HepG2 (cell line): Measurements from ENCODE around the gene SERPINA6. TPM values are rescaled to one million over a fixed set of nuclear protein-coding genes. Genes with fewer than 3 reads are reported as not detected.

Experiments used
- ARHGAP35 ChIP-seq: sonication (generic); formaldehyde crosslinking; IDR thresholded peaks from 2 replicates; pipeline ENCODE4 v1.9.0; 2022; ENCODE audit warnings: mild to moderate bottlenecking, inconsistent platforms, moderate library complexity, missing genetic modification reagents, borderline replicate concordance
- CCDC6 ChIP-seq: sonication (generic); formaldehyde crosslinking; IDR thresholded peaks from 2 replicates; pipeline ENCODE4 v1.8.1; 2022; ENCODE audit warnings: mild to moderate bottlenecking, missing genetic modification reagents, moderate library complexity
- DPF2 ChIP-seq: sonication (generic); formaldehyde crosslinking; IDR thresholded peaks from 2 replicates; pipeline ENCODE4 v1.4.0; 2020; ENCODE audit warnings: mild to moderate bottlenecking, low read depth, missing genetic modification reagents, borderline replicate concordance
- HNF4G ChIP-seq, 2 experiments: sonication (generic) in 1 of 2; formaldehyde crosslinking in 1 of 2; IDR thresholded peaks; 2 replicates each; pipeline versions ENCODE4 v1.4.0 to v1.6.1; 2011 to 2020; ENCODE audit warnings: borderline replicate concordance in 2 of 2, low read depth in 2 of 2, mild to moderate bottlenecking in 2 of 2, low read length in 1 of 2, missing genetic modification reagents in 1 of 2, moderate library complexity in 1 of 2
- IKZF1 ChIP-seq: fragments of 450-650 bp; IDR thresholded peaks from 2 replicates; pipeline ENCODE4 v1.7.1; 2016
- KDM4B ChIP-seq: sonication (generic); formaldehyde crosslinking; IDR thresholded peaks from 2 replicates; pipeline ENCODE4 v1.4.0; 2020; ENCODE audit warnings: missing genetic modification reagents
- MATR3 ChIP-seq: sonication (generic); formaldehyde crosslinking; IDR thresholded peaks from 2 replicates; pipeline ENCODE4 v1.4.0; 2020; ENCODE audit warnings: missing genetic modification reagents
- PITX1 ChIP-seq: sonication (generic); formaldehyde crosslinking; IDR thresholded peaks from 2 replicates; pipeline ENCODE4 v1.5.1; 2020; ENCODE audit warnings: mild to moderate bottlenecking, missing genetic modification reagents
- PRPF4 ChIP-seq: fragments of 200-400 bp; formaldehyde crosslinking; IDR thresholded peaks from 2 replicates; pipeline ENCODE4 v1.6.1; 2016; ENCODE audit warnings: low read length, low read depth; ENCODE audit not compliant: poor library complexity, severe bottlenecking
- SIN3A ChIP-seq: IDR thresholded peaks from 2 replicates; pipeline ENCODE4 v1.6.1; 2011; ENCODE audit warnings: low read depth, mild to moderate bottlenecking, control low read depth, low read length, borderline replicate concordance
- ZKSCAN1 ChIP-seq: fragments of 150-350 bp; IDR thresholded peaks from 2 replicates; pipeline ENCODE4 v1.6.1; 2014; ENCODE audit warnings: low read length
- ZNF18 ChIP-seq: sonication (generic); formaldehyde crosslinking; IDR thresholded peaks from 2 replicates; pipeline ENCODE4 v1.8.0; 2022; ENCODE audit warnings: mild to moderate bottlenecking, missing genetic modification reagents; ENCODE audit not compliant: insufficient replicate concordance
- ZNF235 ChIP-seq: sonication (generic); formaldehyde crosslinking; IDR thresholded peaks from 2 replicates; pipeline ENCODE4 v1.8.1; 2023; ENCODE audit warnings: mild to moderate bottlenecking, missing genetic modification reagents, borderline replicate concordance
- ZNF33B ChIP-seq: sonication (generic); formaldehyde crosslinking; IDR thresholded peaks from 2 replicates; pipeline ENCODE4 v1.5.1; 2020; ENCODE audit warnings: mild to moderate bottlenecking, missing genetic modification reagents
- ZNF367 ChIP-seq: sonication (generic); formaldehyde crosslinking; IDR thresholded peaks from 2 replicates; pipeline ENCODE4 v1.4.0; 2020; ENCODE audit warnings: missing genetic modification reagents, borderline replicate concordance
- ZNF510 ChIP-seq: sonication (generic); formaldehyde crosslinking; IDR thresholded peaks from 2 replicates; pipeline ENCODE4 v1.4.0; 2020; ENCODE audit warnings: low read depth, mild to moderate bottlenecking, missing genetic modification reagents
- ZNF580 ChIP-seq: IDR thresholded peaks from 2 replicates; pipeline ENCODE4 v1.6.1; 2016; ENCODE audit warnings: low read depth, borderline replicate concordance
- ZNF784 ChIP-seq: sonication (generic); formaldehyde crosslinking; IDR thresholded peaks from 2 replicates; pipeline ENCODE4 v1.5.1; 2020; ENCODE audit warnings: missing genetic modification reagents, mild to moderate bottlenecking, borderline replicate concordance
- ZNF83 ChIP-seq: sonication (generic); formaldehyde crosslinking; IDR thresholded peaks from 2 replicates; pipeline ENCODE4 v1.4.0; 2020; ENCODE audit warnings: missing genetic modification reagents, mild to moderate bottlenecking, borderline replicate concordance
- ZNF879 ChIP-seq: sonication (generic); formaldehyde crosslinking; IDR thresholded peaks from 2 replicates; pipeline ENCODE4 v1.8.1; 2023; ENCODE audit warnings: missing genetic modification reagents
- polyA plus RNA-seq, 8 experiments: library from polyadenylated mRNA; depleted of rRNA in 3 of 8; stranded (reverse) in 7 of 8; unstranded in 1 of 8; fragments of >200 nt; fragmentation: Illumina TruSeq in 4 of 8; extraction: Trizol in 4 of 8; gene quantifications; 2 replicates each; pipeline versions ENCODE4 v1.2.1 to v1.2.3, GENCODE V29; 2011 to 2016; ENCODE audit warnings: low read depth in 4 of 8, missing spikeins in 1 of 8, mixed read lengths in 1 of 8; ENCODE audit not compliant: insufficient read depth in 1 of 8
- total RNA-seq, 5 experiments: library from RNA; depleted of rRNA; stranded (reverse); fragments of >200 nt; fragmentation: Illumina TruSeq; extraction: Trizol; gene quantifications; 2 replicates each; pipeline ENCODE4 v1.2.3, GENCODE V29; 2016; ENCODE audit warnings: low read depth in 1 of 5
- TF ChIP-seq, protein P1 (sequence below): sonication (generic); formaldehyde crosslinking; IDR thresholded peaks from 2 replicates; pipeline ENCODE4 v1.4.0; 2020; ENCODE audit warnings: missing genetic modification reagents
- TF ChIP-seq, protein P2 (sequence below): sonication (generic); formaldehyde crosslinking; IDR thresholded peaks from 2 replicates; pipeline ENCODE4 v1.5.0; 2020; ENCODE audit warnings: mild to moderate bottlenecking, missing genetic modification reagents

SERPINA6 gene
- total and polyA plus RNA-seq, 2 of the 13 experiments (the other 11 are each of a cell fraction or from before 2014, with no cell fraction given), result 260 to 333 TPM

GRCh38 chr14:94368956-94369355 is 45.8 kb upstream of the SERPINA6 start (continued):
- TF ChIP-seq ZNF18, result no peak
- no peak for TF ChIP-seq IKZF1
- TF ChIP-seq PRPF4, result no peak
- TF ChIP-seq ZNF33B (CRISPR knock-in tag), result no peak
- TF ChIP-seq ZNF83, result no peak
- TF ChIP-seq DPF2 (CRISPR knock-in tag), result peak; percentile 75; the same call in 1 of the 2 replicates
- no peak for TF ChIP-seq ZNF510 (CRISPR knock-in tag)
- TF ChIP-seq MATR3 (CRISPR knock-in tag), result no peak
- peak; percentile 70; the same call in 1 of the 2 replicates for TF ChIP-seq HNF4G (IDR thresholded peaks at IDR 0.05; ENCODE audit: borderline replicate concordance, low read depth, low read length)
- TF ChIP-seq HNF4G (CRISPR knock-in tag; IDR thresholded peaks at IDR 0.05; ENCODE audit: borderline replicate concordance, low read depth), result no peak; the same call in 1 of the 2 replicates
- TF ChIP-seq, protein P1, sequence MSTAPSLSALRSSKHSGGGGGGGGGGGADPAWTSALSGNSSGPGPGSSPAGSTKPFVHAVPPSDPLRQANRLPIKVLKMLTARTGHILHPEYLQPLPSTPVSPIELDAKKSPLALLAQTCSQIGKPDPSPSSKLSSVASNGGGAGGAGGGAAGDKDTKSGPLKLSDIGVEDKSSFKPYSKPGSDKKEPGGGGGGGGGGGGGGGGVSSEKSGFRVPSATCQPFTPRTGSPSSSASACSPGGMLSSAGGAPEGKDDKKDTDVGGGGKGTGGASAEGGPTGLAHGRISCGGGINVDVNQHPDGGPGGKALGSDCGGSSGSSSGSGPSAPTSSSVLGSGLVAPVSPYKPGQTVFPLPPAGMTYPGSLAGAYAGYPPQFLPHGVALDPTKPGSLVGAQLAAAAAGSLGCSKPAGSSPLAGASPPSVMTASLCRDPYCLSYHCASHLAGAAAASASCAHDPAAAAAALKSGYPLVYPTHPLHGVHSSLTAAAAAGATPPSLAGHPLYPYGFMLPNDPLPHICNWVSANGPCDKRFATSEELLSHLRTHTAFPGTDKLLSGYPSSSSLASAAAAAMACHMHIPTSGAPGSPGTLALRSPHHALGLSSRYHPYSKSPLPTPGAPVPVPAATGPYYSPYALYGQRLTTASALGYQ (CRISPR knock-in tag), result 0 out of 2 replicates have a peak, but pooled peaks have one; percentile 60
- TF ChIP-seq CCDC6 (CRISPR knock-in tag), result no peak
- TF ChIP-seq ZNF784 (CRISPR knock-in tag), result no peak
- TF ChIP-seq ZNF235 (CRISPR knock-in tag), result no peak
- TF ChIP-seq ARHGAP35, result no peak
- TF ChIP-seq SIN3A, result no peak
- TF ChIP-seq KDM4B (CRISPR knock-in tag), result no peak
- no peak for TF ChIP-seq ZKSCAN1
- TF ChIP-seq ZNF580, result no peak
- TF ChIP-seq, protein P2, sequence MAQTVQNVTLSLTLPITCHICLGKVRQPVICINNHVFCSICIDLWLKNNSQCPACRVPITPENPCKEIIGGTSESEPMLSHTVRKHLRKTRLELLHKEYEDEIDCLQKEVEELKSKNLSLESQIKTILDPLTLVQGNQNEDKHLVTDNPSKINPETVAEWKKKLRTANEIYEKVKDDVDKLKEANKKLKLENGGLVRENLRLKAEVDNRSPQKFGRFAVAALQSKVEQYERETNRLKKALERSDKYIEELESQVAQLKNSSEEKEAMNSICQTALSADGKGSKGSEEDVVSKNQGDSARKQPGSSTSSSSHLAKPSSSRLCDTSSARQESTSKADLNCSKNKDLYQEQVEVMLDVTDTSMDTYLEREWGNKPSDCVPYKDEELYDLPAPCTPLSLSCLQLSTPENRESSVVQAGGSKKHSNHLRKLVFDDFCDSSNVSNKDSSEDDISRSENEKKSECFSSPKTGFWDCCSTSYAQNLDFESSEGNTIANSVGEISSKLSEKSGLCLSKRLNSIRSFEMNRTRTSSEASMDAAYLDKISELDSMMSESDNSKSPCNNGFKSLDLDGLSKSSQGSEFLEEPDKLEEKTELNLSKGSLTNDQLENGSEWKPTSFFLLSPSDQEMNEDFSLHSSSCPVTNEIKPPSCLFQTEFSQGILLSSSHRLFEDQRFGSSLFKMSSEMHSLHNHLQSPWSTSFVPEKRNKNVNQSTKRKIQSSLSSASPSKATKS (CRISPR knock-in tag), result no peak
- no peak for TF ChIP-seq ZNF879 (CRISPR knock-in tag)
- no peak for TF ChIP-seq ZNF367 (CRISPR knock-in tag)
- peak; percentile 56; the same call in 1 of the 2 replicates for TF ChIP-seq PITX1 (CRISPR knock-in tag)
